Small intestine (tissue), 16 donors: ENCODE data around the gene CLIC6. TPM values are rescaled to one million over a fixed set of nuclear protein-coding genes. Genes with fewer than 3 reads are reported as not detected.

Source experiments
- DNase-seq, 2 donors: peaks; one replicate each; pipeline versions ENCODE4 v3.0.0 to v3.0.0-alpha.2; 2013
- FAIRE-seq: peaks from 2 replicates; lab custom pipeline; 2012; peaks lifted over from hg19 to GRCh38; lab: Jason Lieb, UNC
- H3K27ac ChIP-seq, 3 donors: one replicate each; pipeline ENCODE4 v1.5.1; 2013; ENCODE audit warnings: low read length in 2 of 3, mild to moderate bottlenecking in 2 of 3, control low read depth in 1 of 3, inconsistent platforms in 1 of 3, low read depth in 1 of 3, moderate library complexity in 1 of 3
- H3K27me3 ChIP-seq, 3 donors: one replicate each; pipeline ENCODE4 v1.6.1; 2013; ENCODE audit warnings: low read length in 3 of 3, inconsistent platforms in 1 of 3; ENCODE audit not compliant: control insufficient read depth in 3 of 3, insufficient read depth in 3 of 3
- H3K36me3 ChIP-seq, 3 donors: one replicate each; pipeline ENCODE4 v1.6.1; 2013; ENCODE audit warnings: low read length in 3 of 3, inconsistent platforms in 1 of 3, low read depth in 1 of 3, mild to moderate bottlenecking in 1 of 3, moderate library complexity in 1 of 3; ENCODE audit not compliant: control insufficient read depth in 3 of 3, insufficient read depth in 2 of 3
- H3K4me1 ChIP-seq, 3 donors: one replicate each; pipeline ENCODE4 v1.6.1; 2013; ENCODE audit warnings: low read length in 2 of 3, inconsistent platforms in 1 of 3, low read depth in 1 of 3, mild to moderate bottlenecking in 1 of 3, moderate library complexity in 1 of 3; ENCODE audit not compliant: control insufficient read depth in 3 of 3, insufficient read depth in 2 of 3
- H3K4me3 ChIP-seq, 3 donors: one replicate each; pipeline ENCODE4 v1.5.1; 2013; ENCODE audit warnings: low read length in 3 of 3, control low read depth in 1 of 3, inconsistent platforms in 1 of 3, low read depth in 1 of 3, mild to moderate bottlenecking in 1 of 3, moderate library complexity in 1 of 3
- H3K9me3 ChIP-seq, 2 donors: one replicate each; pipeline ENCODE4 v1.6.1; 2013; ENCODE audit warnings: low read depth in 1 of 2, low read length in 1 of 2; ENCODE audit not compliant: control insufficient read depth in 2 of 2, insufficient read depth in 1 of 2
- WGBS, 3 donors: extraction: QIAGEN DNeasy Blood & Tissue Kit; methylation state at CpG; one replicate each; pipeline ENCODE4 v1.1.7; 2013; 5-methylcytosine and 5-hydroxymethylcytosine counted together
- long read RNA-seq, 10 donors: transcript quantifications; one replicate each; lab custom pipeline, GENCODE V29; 2026
- polyA plus RNA-seq, 4 donors: library from polyadenylated mRNA; stranded (reverse) in 3 of 4; unstranded in 1 of 4; fragments of 200-250 nt in 3 of 4; fragments of 120-200 nt in 1 of 4; gene quantifications; one replicate each; pipeline versions ENCODE4 v1.2.1 to v1.2.3, GENCODE V29; 2013
- donor health status: healthy with polysubstance abuse.
- donor health status: control.
- donor health status: control.
- donor health status: Bipolar disorder and iron deficiency.
- donor health status: healthy.

Gene CLIC6
- polyA plus RNA-seq = 10 to 100 TPM in 1 of 4 donors, 1 to 10 TPM in 1, under 1 TPM in 2; 0.22 to 13.8 (median 2.0) TPM
- long read RNA-seq, donor 1, partial matches to known transcripts = 0 of 2 reads
- long read RNA-seq, donor 1, other reads (novel, unspliced or antisense) = 0 of 2 reads
- long read RNA-seq, donor 2, partial matches to known transcripts = 0 of 1 reads
- long read RNA-seq, donor 2, other reads (novel, unspliced or antisense) = 0 of 1 reads
- long read RNA-seq, donor 3, transcript CLIC6-201 (6 exons, 3,806 nt) = major isoform, 5 of 5 reads
- long read RNA-seq, donor 3, partial matches to known transcripts = 0 of 5 reads
- long read RNA-seq, donor 3, other reads (novel, unspliced or antisense) = 0 of 5 reads
- long read RNA-seq, donor 4 = 0 reads
- long read RNA-seq, donor 5, partial matches to known transcripts = 0 of 2 reads
- long read RNA-seq, donor 5, other reads (novel, unspliced or antisense) = 0 of 2 reads
- long read RNA-seq, donor 6, partial matches to known transcripts = 0 of 3 reads
- long read RNA-seq, donor 6, other reads (novel, unspliced or antisense) = 0 of 3 reads
- long read RNA-seq, donor 7 = 0 reads
- long read RNA-seq, donor 8 = 0 reads
- long read RNA-seq, donor 9, partial matches to known transcripts = 0 of 2 reads
- long read RNA-seq, donor 9, other reads (novel, unspliced or antisense) = 0 of 2 reads
- long read RNA-seq, donor 10, transcript CLIC6-201 (6 exons, 3,806 nt) = major isoform, 8 of 8 reads
- long read RNA-seq, donor 10, partial matches to known transcripts = 0 of 8 reads
- long read RNA-seq, donor 10, other reads (novel, unspliced or antisense) = 0 of 8 reads

DNA sequence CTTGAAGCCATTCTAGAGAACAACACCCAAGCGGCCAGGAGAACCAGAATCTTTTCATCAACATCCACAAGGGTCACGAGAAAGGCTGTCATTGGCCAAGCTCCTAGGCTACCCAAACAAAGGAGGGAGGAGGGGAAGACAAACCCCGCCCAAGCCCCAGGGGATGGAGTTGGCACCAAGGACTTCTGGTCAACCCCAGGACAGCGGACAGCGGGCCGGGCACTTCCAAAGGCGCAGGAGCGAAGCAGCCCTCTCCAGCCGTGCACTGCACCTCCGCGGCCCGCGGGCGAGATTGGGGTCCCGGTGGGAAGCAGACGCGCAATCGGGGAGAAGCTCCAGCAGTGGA is at the start of gene CLIC6:
Gene CLIC6, plus strand, starts transcription at position 192 of the 346 bp plus-strand sequence. CDS start 395 bp downstream, outside the sequence.
- Histone ChIP-seq H3K27ac (no peak within 1 kb of the TSS), H3K27me3 (peaks cover 7 to 22% (median 9%) of the 10 kb centered on the region in 3 donors), H3K4me1 (peaks cover 0 to 12% (median 0%) of the 10 kb centered on the region in 3 donors), H3K36me3 (no peaks in the 10 kb centered on the region), H3K4me3 (peak within 1 kb of the TSS; percentile 29 to 70 (median 52)), H3K9me3 (no peaks in the 10 kb centered on the region)
- DNase-seq = no peak
- WGBS, 3 donors = 25 to 64% (median 41%) methylated on average over 18 of the region's 18 CpGs
- no peak for FAIRE-seq

DNA sequence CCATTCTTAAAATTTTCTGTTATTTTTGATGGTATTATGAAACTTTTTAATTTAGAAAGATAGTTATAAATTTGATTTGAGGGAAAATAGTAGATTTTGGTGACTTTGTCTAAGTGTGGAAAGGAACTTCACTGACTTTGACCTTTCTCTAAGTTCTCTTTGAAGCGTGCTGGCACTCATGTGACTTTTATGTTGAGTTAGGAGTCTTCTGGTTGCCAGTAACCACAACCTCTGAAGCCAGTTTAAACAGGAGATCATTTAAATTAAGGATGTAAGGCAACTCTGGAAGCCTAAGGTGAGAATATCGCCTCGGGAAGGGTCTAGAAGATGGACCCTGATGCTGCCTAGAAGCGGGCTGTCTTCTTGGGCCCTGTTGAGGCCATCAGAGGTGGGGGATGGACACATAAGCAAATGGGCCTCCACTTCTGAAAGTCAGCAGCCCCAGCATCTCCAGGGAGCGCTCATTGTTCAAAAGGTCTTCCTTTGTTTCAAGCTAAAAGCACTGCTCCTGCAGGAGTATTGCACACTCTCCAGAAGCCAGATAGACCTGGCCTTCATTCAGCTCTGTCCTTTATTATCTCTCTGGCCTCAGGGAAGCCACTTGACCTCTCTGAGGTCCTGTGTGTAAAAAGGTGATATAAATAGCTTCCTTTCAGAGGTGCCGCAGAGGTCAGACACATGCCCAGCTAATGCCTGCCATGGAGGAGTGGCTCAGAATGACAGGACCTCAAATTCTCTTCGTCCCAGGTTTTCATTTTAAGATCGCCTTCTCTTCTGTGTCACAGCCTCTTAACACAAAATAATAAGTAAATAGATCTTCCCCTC is 48.7 kb upstream of the CLIC6 start:
- 82 to 87% (median 84%) methylated on average over 8 of the region's 8 CpGs for WGBS, 3 donors

DNA sequence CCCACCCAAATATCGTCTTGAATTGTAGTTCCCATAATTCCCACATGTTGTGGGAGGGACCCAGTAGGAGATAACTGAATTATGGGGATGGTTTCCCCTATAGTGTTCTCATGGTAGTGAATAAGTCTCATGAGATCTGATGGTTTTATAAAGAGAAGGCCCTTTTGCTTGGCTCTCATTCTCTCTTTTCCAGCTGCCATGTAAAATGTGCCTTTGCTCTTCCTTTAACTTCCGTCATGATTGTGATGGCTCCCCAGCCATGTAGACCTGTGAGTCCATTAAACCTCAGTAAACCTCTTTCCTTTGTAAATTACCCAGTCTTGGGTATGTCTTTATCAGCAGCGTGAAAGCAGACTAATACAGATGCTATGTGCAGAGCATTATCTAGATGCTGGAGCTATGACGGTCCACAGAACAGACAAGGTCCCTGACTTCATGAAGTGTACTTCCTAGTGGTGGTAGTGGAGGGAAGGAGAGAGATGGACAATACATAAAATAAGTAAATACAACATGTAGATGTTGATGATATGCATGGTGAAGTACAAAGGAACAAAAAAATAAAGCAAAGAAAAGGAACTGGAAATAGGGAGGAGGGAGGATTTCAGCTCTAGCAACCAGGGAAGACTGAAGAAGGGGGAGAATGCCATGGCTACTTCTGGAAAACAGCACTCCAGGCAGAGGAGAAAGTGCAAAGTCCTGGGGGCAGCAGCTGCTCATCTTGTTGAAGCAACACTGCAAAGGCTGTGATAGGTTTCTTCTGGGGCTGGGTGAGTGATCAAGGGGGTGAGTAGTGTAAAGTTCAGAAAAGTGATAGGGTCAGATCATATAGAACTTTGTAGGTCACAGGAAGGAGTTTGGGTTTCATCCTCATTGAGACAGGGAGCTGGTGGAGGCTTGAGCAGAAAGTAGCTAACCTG is 47.1 kb upstream of the CLIC6 start:
- DNase-seq = peak in 1 of 2 donors; percentile 63
- H3K27me3 ChIP-seq = no peaks in the 10 kb centered on the region
- 61 to 87% (median 72%) methylated on average over 4 of the region's 4 CpGs for WGBS, 3 donors
- H3K4me1 ChIP-seq = peaks cover 0 to 5% (median 0%) of the 10 kb centered on the region in 3 donors
- no peaks in the 10 kb centered on the region for H3K36me3 ChIP-seq
- no peak overlapping the region for H3K27ac ChIP-seq
- no peaks in the 10 kb centered on the region for H3K9me3 ChIP-seq
- no peak overlapping the region for H3K4me3 ChIP-seq
- FAIRE-seq = no peak

More for the DNA sequence above, 48.7 kb upstream of the CLIC6 start:
- Histone ChIP-seq H3K4me1 (peaks cover 0 to 5% (median 0%) of the 10 kb centered on the region in 3 donors), H3K27ac (no peak overlapping the region), H3K27me3 (no peaks in the 10 kb centered on the region), H3K4me3 (no peak overlapping the region), H3K36me3 (no peaks in the 10 kb centered on the region), H3K9me3 (no peaks in the 10 kb centered on the region)
- no peak for DNase-seq
- FAIRE-seq = no peak

DNA sequence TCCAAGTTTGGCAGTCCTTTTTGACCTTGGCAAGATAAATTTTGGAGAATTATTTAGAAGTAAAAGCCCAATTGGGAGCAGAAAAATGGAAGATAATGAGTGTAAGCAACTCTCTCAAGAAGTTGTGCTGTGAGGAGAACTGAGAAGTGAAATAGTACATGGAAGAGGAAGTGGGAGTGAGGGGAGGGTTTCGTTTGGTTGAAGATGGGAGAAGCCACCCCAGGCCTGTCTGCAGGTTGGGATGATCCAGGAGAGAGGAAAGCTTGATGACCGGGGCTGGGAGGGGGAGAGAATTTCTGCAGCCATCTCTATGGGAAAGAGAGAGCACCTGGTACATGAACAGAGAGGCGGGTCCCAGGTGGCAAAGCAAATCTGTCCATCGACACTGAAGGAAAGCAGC is 45.3 kb upstream of the CLIC6 start:
- H3K4me3 ChIP-seq = no peak overlapping the region
- H3K4me1 ChIP-seq = peaks cover 0 to 5% (median 0%) of the 10 kb centered on the region in 3 donors
- DNase-seq (no peak), FAIRE-seq (no peak)
- no peaks in the 10 kb centered on the region for H3K27me3 ChIP-seq
- H3K27ac ChIP-seq = no peak overlapping the region
- WGBS, 3 donors = 78 to 91% (median 86%) methylated on average over 4 of the region's 4 CpGs
- H3K9me3 ChIP-seq = no peaks in the 10 kb centered on the region
- H3K36me3 ChIP-seq = no peaks in the 10 kb centered on the region

DNA sequence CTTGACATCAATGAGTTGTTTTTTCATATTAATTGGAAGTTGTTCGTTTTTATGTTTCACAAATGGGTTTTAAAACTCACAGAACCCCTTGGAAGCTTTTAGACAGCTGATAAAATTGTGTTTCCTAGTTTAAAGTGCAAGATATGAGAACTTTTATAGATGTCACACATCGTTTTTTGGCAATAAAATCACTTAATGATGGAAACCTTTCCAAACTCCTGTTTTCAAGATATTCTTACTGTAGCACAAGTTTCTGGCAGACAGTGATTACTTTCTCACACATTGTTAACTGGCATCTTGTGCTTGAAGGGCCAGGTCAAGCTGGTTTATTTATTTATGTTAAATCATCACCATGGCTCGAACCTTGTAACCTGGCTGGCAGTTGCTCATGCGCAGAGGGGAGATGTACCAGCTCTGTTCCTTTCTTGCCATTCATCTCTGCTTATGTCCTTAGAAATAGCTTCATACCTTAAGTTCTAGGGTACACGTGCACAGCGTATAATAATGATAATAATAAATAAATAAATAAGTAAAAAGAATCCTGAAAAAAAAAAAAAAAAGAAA is 43.7 kb upstream of the CLIC6 start:
- Histone ChIP-seq H3K36me3 (no peaks in the 10 kb centered on the region), H3K4me3 (no peak overlapping the region), H3K27ac (no peak overlapping the region), H3K27me3 (no peaks in the 10 kb centered on the region), H3K9me3 (no peaks in the 10 kb centered on the region), H3K4me1 (peaks cover 0 to 5% (median 0%) of the 10 kb centered on the region in 3 donors)
- WGBS, 3 donors = 34 to 60% (median 43%) methylated on average over 6 of the region's 6 CpGs
- no peak for FAIRE-seq
- DNase-seq = peak in 1 of 2 donors; percentile 7

DNA sequence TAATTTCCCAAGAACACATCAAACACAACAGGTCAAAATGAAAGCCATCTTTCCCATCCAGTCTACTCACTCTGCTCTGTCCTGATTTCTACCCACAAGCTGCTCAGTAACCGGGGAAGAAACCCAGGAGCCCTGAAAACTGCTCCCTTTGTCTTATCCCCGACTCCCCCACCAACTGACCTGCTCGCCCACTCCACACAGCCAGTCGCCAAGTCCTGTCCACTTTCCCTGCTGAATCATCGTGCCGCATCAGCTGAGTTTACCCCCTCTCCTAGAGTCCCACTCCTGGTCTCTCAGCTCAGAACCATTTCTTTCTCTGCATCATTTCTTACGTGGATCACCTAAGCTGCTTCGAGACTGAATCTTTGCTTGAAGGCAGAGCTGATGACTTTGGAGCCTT is 42.7 kb upstream of the CLIC6 start:
- no peak overlapping the region for H3K27ac ChIP-seq
- H3K4me1 ChIP-seq = peaks cover 0 to 5% (median 0%) of the 10 kb centered on the region in 3 donors
- no peaks in the 10 kb centered on the region for H3K9me3 ChIP-seq
- H3K36me3 ChIP-seq = no peaks in the 10 kb centered on the region
- DNase-seq (no peak), FAIRE-seq (no peak)
- no peak overlapping the region for H3K4me3 ChIP-seq
- 87 to 94% (median 89%) methylated on average over 8 of the region's 8 CpGs for WGBS, 3 donors
- no peaks in the 10 kb centered on the region for H3K27me3 ChIP-seq

DNA sequence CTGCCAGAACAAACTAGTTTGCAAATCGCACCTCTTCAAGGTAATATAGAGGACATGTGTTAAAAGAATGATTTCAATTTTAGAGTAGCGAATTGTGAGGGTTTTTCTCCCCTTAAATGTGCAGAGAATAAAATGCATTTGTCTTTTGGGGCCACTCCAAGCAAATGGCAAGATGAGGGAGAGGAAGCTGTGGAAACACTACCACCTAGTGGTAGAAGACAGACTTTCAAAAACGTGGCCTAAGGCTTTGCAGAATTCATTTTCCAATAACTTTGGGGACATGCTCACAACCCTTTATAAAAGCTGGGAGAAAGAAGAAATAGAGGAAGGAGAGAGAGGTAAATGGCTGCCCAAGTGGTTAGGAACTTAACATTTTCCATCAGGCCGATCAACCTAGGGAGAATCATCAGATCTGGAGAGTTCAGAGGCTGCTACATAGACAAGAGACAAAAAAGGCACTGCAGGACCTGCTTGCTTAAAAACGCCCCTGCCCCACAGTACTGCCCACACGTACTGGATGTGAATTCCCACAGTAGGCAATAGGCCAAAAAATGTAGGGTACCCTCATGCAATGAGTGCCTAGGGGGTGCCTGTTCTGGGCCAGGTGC is 38.2 kb upstream of the CLIC6 start:
- 7 to 15% (median 10%) methylated on average over 6 of the region's 6 CpGs for WGBS, 3 donors
- H3K9me3 ChIP-seq = no peaks in the 10 kb centered on the region
- no peak overlapping the region for H3K4me3 ChIP-seq
- peaks cover 0 to 3% (median 0%) of the 10 kb centered on the region in 3 donors for H3K27me3 ChIP-seq
- no peaks in the 10 kb centered on the region for H3K36me3 ChIP-seq
- FAIRE-seq (peak; percentile 5), DNase-seq (peak; percentile 65 to 71)
- H3K4me1 ChIP-seq = no peaks in the 10 kb centered on the region
- H3K27ac ChIP-seq = no peak overlapping the region
